GM13976 (cell line): ENCODE results near the gene MAP3K14.

Experiments used
- DNase-seq: peaks from one replicate; pipeline ENCODE4 v3.0.0; 2012; ENCODE audit warnings: low spot score
- in situ Hi-C: fragments of 300-500 bp; cut with MboI; formaldehyde crosslinking; loops from one replicate; pipeline ENCODE4 v1.12.0; 2022; ENCODE audit warnings: low sequenced_read_pairs, mixed read lengths, inconsistent platforms; ENCODE audit not compliant: unreplicated experiment
- TF ChIP-seq, protein P1 (sequence below): IDR thresholded peaks from 2 replicates; pipeline ENCODE4 v1.5.1; 2012; ENCODE audit warnings: borderline replicate concordance, mild to moderate bottlenecking; ENCODE audit not compliant: insufficient read depth; ENCODE audit errors: extremely low read depth, missing control alignments, control extremely low read depth

Gene MAP3K14

DNA sequence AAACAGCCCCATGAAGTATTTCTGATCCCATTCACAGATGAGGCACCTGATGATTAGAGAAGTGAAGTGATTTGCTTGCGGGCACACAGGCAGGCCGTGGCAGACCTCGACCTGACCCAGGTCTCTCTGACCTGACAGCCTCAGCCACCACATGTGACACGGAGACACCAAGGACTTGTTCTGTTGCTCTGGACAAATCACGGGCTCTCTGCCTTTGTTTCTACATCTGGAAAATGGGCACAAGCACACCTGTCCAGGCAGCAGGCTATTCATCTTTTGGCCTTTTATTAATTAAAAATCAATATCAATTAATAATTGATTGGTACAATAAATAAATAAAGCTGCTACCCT lies 3.4 kb downstream of the MAP3K14 start:
- no peak for DNase-seq
- TF ChIP-seq, protein P1, sequence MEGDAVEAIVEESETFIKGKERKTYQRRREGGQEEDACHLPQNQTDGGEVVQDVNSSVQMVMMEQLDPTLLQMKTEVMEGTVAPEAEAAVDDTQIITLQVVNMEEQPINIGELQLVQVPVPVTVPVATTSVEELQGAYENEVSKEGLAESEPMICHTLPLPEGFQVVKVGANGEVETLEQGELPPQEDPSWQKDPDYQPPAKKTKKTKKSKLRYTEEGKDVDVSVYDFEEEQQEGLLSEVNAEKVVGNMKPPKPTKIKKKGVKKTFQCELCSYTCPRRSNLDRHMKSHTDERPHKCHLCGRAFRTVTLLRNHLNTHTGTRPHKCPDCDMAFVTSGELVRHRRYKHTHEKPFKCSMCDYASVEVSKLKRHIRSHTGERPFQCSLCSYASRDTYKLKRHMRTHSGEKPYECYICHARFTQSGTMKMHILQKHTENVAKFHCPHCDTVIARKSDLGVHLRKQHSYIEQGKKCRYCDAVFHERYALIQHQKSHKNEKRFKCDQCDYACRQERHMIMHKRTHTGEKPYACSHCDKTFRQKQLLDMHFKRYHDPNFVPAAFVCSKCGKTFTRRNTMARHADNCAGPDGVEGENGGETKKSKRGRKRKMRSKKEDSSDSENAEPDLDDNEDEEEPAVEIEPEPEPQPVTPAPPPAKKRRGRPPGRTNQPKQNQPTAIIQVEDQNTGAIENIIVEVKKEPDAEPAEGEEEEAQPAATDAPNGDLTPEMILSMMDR, result no peak
- in situ Hi-C loops, result no loop called here

DNA sequence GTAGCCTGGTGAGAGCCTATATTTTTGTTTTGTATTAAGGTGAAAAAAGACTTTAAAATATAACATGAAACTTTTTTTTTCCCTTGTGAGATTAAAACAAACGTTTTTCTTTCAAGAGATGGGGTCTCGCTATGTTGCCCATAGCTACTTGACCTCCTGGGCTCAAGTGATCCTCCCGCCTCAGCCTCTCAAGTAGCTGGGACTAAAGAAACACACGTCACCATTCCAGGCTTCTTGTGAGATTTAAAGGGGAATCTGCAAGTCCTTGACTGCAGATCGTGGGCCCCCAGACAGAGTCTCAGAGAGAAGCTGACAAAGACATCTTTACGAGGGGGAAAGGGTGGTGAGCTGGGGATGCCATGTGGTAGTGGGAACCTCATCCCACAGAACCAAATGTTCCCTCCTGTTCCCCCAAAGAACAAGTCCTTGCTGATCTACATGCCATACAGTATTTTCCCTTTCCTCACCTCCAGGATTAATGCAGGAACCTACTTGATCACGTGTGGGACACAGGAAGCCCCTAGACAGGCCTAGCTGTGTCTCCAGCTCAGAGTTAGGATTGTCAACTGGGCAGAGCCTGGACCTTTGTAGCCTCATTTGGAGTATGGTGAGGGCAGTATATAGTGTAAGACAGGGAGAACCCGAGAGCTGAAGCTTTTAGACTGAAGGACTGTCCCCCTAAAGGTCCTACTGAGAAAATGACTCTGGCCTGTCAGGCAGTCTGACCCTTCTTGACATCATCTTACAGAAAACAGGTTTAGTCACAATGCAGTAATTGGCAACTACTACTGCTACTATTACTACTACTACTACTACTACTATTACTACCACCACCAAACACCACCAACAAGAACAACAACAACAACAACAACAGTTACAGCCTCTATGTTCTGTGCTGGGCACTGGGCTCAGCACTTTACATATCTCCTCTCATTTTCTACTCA lies 4.1 kb downstream of the MAP3K14 start:
- in situ Hi-C loops, result no loop called here
- TF ChIP-seq, protein P1, result no peak
- no peak for DNase-seq

DNA sequence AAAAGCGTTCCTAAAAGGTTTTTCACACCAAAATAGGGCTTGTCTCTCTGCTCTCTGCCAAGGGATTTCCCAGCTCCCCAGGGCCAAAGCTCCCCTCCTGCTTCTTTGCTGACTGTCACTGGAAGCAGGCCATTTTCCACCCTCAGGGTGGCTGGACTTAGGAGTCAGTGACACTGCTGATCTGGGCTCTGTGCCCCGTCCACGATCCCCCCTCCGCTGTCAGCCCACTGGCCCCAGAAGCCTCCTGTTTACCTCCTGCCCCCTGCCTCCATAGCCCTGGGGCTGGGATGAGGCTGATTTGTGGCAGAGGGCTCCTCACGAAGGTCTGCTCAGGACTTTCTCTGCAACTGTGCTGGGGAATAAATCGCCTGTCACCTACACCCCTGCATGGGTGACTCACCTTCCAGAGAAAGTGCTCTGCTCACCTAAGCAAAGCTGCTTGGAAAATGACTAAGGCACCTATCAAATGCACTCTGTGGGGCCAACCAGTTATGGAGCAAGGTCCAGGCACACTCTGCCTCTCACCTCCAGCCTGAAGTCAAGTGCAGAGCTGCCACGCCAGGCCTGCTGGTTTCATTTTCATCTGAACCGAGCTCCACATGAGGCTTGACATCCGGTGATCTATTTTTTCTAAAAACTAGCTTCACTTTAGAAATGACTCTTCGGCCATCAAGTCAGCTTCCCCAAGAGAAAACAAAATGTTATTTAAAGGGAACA lies 4.9 kb downstream of the MAP3K14 start:
- DNase-seq, result peak; percentile 78
- in situ Hi-C loops, result no loop called here
- TF ChIP-seq, protein P1, result no peak

DNA sequence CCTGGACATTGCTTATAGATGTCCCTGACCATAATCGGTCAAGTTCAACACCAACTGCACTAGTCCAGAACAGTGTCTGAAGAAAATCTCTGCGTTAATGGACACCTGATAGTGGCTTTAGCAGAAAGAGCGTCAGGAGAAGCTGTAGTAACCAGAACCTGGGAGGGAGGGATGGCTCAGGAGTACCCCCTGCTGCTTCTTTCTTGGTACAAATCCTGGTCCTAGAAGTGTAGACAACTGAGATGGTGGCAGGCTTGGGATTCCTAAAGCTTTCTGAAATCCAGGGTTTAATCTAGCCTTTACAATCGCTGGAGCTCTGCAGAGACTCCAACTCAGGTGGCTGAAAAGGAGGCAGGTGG lies 5.4 kb downstream of the MAP3K14 start:
- no peak for DNase-seq
- TF ChIP-seq, protein P1, result no peak
- in situ Hi-C loops, result no loop called here

DNA sequence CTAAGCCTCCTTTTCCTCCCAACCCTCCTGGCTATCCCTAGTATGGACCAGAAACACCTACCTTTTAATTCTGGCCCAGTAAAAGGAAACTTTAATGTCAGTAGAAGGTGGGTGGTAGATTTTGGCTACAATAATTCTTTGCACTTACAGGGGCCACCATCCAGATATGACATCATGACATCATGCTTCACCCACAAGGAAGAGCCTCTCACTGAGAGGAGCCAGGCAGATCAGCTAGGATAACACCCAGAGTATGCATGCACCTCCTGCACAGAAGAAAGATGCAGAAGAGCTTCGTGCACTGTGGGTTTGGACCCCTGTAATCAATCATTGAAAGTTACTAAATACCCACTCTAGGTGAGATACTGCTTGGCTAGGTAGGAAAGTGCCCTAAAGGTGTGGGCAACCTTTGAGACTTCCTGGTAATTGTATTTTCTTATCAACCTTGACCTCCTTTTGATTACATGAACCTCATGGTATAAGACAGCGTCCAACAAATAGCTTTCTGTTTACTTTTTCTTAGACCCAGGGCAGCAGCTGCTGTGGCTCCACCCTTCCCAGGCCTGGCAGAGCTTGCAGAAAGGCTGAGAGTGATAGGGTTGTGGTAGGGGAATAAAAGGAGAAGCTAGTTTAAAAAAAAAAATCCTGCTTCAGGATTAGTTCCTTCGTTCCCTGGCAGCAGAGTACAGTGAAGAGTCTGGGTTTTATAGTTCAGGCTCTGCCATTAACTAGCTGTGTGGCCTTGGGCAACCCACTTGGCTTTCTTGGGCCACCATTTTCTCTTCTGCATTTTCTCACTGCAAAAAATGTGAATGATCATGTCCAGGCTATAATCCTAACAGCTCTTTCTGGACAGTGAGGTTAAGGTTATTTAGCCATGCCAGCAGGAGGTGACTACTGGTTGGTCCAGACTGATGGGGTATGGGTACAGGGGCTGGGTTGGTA lies 6.2 kb downstream of the MAP3K14 start:
- TF ChIP-seq, protein P1, result no peak
- in situ Hi-C loops, result no loop called here
- DNase-seq, result no peak

DNA sequence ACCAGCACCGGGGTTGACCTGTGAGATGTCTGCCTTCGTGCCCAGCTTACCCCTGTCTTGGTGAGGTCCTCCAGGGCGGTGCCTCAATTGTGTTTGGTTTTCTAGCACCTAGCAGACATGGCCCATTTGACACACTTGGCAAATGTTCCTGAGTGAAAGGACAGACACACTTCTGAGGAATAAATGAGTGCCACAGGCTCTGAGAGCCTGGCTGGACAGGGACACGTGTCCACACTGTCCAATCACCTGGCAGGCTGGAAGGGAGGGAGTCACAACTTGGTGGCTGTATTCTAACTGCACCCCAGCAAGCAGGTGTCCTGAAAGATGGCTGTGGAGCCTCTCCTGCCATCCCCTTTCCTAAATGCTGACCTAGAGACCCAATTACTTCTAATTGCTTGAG lies 7.4 kb downstream of the MAP3K14 start:
- DNase-seq, result no peak
- in situ Hi-C loops, result no loop called here
- TF ChIP-seq, protein P1, result no peak
